ENCODE data around the gene KCNK7.

- TF ChIP-seq EZH2 (IDR thresholded peaks at IDR 0.05; ENCODE audit: borderline replicate concordance, low read length) = no peak
- TF ChIP-seq CTCF (conservative IDR thresholded peaks at IDR 0.05 in 1 of 2, IDR thresholded peaks at IDR 0.05 in 1 of 2; ENCODE audit: extremely low read depth in 1 of 2, insufficient read depth in 1 of 2, low read depth in 1 of 2, low read length in 2 of 2) = no peak
These were observed 45.9 kb upstream of the KCNK7 start for GRCh38 chr11:65641297-65642013.

Data from mammary epithelial cell (primary cell).